Measurements from ENCODE around the gene DNAJC15.
"Not testable (repeated sequence)": the region's sequence is repeated elsewhere in the genome, so short reads cannot be mapped to it uniquely, and the experiment has no call there.

Gene DNAJC15

GRCh38 chr13:43041369-43041921, 18.1 kb downstream of the DNAJC15 start:
- Histone ChIP-seq H3K4me1 (no peaks in the 10 kb centered on the region), H3K9ac (no peak overlapping the region), H2AFZ (no peak overlapping the region), H3K36me3 (ENCODE audit: control insufficient read depth, insufficient read depth, low read length) (no peaks in the 10 kb centered on the region), H3K9me3 (ENCODE audit: control insufficient read depth, low read length) (no peaks in the 10 kb centered on the region), H3K27ac (no peak overlapping the region), H3K79me2 (peaks cover 2% of the 10 kb centered on the region), H3K4me3 (ENCODE audit: low read depth, low read length) (no peak overlapping the region), H3K27me3 (ENCODE audit: control insufficient read depth, insufficient read depth, low read length) (no peaks in the 10 kb centered on the region), H3K4me2 (ENCODE audit: low read length) (no peak overlapping the region)
- TF ChIP-seq CTCF (IDR thresholded peaks at IDR 0.05), result no peak

- Histone ChIP-seq H3K79me2 (peaks cover 2% of the 10 kb centered on the region), H3K9ac (no peak overlapping the region), H3K4me3 (ENCODE audit: low read depth, low read length) (no peak overlapping the region), H3K27ac (no peak overlapping the region), H3K27me3 (ENCODE audit: control insufficient read depth, insufficient read depth, low read length) (no peaks in the 10 kb centered on the region), H3K4me1 (no peaks in the 10 kb centered on the region), H3K4me2 (ENCODE audit: low read length) (no peak overlapping the region), H3K36me3 (ENCODE audit: control insufficient read depth, insufficient read depth, low read length) (no peaks in the 10 kb centered on the region), H2AFZ (no peak overlapping the region), H3K9me3 (ENCODE audit: control insufficient read depth, low read length) (no peaks in the 10 kb centered on the region)
- TF ChIP-seq CTCF (IDR thresholded peaks at IDR 0.05), result no peak
These were observed 19.1 kb downstream of the DNAJC15 start for GRCh38 chr13:43042410-43042921.

GRCh38 chr13:43044720-43045301, 21.4 kb downstream of the DNAJC15 start:
- Histone ChIP-seq H3K9me3 (ENCODE audit: control insufficient read depth, low read length) (no peaks in the 10 kb centered on the region), H3K36me3 (ENCODE audit: control insufficient read depth, insufficient read depth, low read length) (no peaks in the 10 kb centered on the region), H2AFZ (no peak overlapping the region), H3K27ac (no peak overlapping the region), H3K4me2 (ENCODE audit: low read length) (no peak overlapping the region), H3K4me3 (ENCODE audit: low read depth, low read length) (no peak overlapping the region), H3K79me2 (peaks cover 2% of the 10 kb centered on the region), H3K27me3 (ENCODE audit: control insufficient read depth, insufficient read depth, low read length) (no peaks in the 10 kb centered on the region), H3K4me1 (no peaks in the 10 kb centered on the region), H3K9ac (no peak overlapping the region)
- TF ChIP-seq CTCF (IDR thresholded peaks at IDR 0.05), result no peak

GRCh38 chr13:43045302-43045773, 22.0 kb downstream of the DNAJC15 start:
- H3K9ac ChIP-seq; H3K4me1 ChIP-seq; H3K27me3 ChIP-seq (ENCODE audit: control insufficient read depth, insufficient read depth, low read length); H3K4me3 ChIP-seq (ENCODE audit: low read depth, low read length); H3K9me3 ChIP-seq (ENCODE audit: control insufficient read depth, low read length); H3K79me2 ChIP-seq; H3K27ac ChIP-seq; H2AFZ ChIP-seq; H3K4me2 ChIP-seq (ENCODE audit: low read length); H3K36me3 ChIP-seq (ENCODE audit: control insufficient read depth, insufficient read depth, low read length): not testable (repeated sequence)

GRCh38 chr13:43046259-43046658, 22.9 kb downstream of the DNAJC15 start:
- no peaks in the 10 kb centered on the region for H3K27me3 ChIP-seq (ENCODE audit: control insufficient read depth, insufficient read depth, low read length)
- no peak overlapping the region for H3K4me2 ChIP-seq (ENCODE audit: low read length)
- H3K9me3 ChIP-seq (ENCODE audit: control insufficient read depth, low read length), result no peaks in the 10 kb centered on the region
- H3K9ac ChIP-seq, result no peak overlapping the region
- no peak overlapping the region for H3K4me3 ChIP-seq (ENCODE audit: low read depth, low read length)
- H3K79me2 ChIP-seq, result peaks cover 2% of the 10 kb centered on the region
- TF ChIP-seq CTCF (IDR thresholded peaks at IDR 0.05), result no peak
- no peak overlapping the region for H3K27ac ChIP-seq
- no peak overlapping the region for H2AFZ ChIP-seq
- no peaks in the 10 kb centered on the region for H3K4me1 ChIP-seq
- H3K36me3 ChIP-seq (ENCODE audit: control insufficient read depth, insufficient read depth, low read length), result no peaks in the 10 kb centered on the region

All from parathyroid adenoma (tissue), 2 donors.